Tibial artery (tissue), 4 donors: ENCODE data around the gene WFDC11.

ENCODE experiments used
- DNase-seq, 2 donors: peaks; one replicate each; pipeline ENCODE4 v3.0.0-alpha.2; 2019
- H3K27ac ChIP-seq, 2 donors: fragments of 200-600 bp; sonication (generic) in 1 of 2; 1 replicate in 1 of 2; 2 replicates in 1 of 2; pipeline ENCODE4 v1.5.1; 2018 to 2019; ENCODE audit warnings: mild to moderate bottlenecking in 1 of 2
- H3K27me3 ChIP-seq, 2 donors: fragments of 200-600 bp; sonication (generic) in 1 of 2; one replicate each; pipeline versions ENCODE4 v1.5.1 to v1.6.0; 2016 to 2019
- H3K36me3 ChIP-seq, 3 donors: fragments of 200-600 bp; sonication (generic) in 2 of 3; one replicate each; pipeline ENCODE4 v1.5.1; 2016 to 2019; ENCODE audit warnings: mild to moderate bottlenecking in 2 of 3
- H3K4me1 ChIP-seq, 4 donors: fragments of 200-600 bp; sonication (generic) in 2 of 4; 1 replicate in 3 of 4; 2 replicates in 1 of 4; pipeline ENCODE4 v1.5.1; 2016 to 2019
- H3K4me3 ChIP-seq, 2 donors: fragments of 200-600 bp; sonication (generic) in 1 of 2; 1 replicate in 1 of 2; 2 replicates in 1 of 2; pipeline ENCODE4 v1.5.1; 2018 to 2019; ENCODE audit warnings: mild to moderate bottlenecking in 2 of 2
- H3K9me3 ChIP-seq, 3 donors: fragments of 200-600 bp; sonication (generic) in 1 of 3; one replicate each; pipeline ENCODE4 v1.5.1; 2016 to 2019
- CTCF ChIP-seq, 2 experiments: fragments of 200-600 bp in 1 of 2; fragments of 450-650 bp in 1 of 2; IDR thresholded peaks; one replicate each; pipeline ENCODE4 v1.5.1; 2017 to 2019; ENCODE audit warnings: antibody characterized with exemption in 2 of 2, mild to moderate bottlenecking in 1 of 2, moderate library complexity in 1 of 2
- intact Hi-C: fragments of 100-400 bp; cut with DNase I; formaldehyde crosslinking; loops from one replicate; pipeline ENCODE4 v1.15.0; 2023; ENCODE audit warnings: low total_unique reads

WFDC11 gene

GRCh38 chr20:45629496-45630100, 40.4 kb downstream of the WFDC11 start, which contains the start of gene WFDC10A:
Gene WFDC10A, plus strand, starts transcription at chr20:45629739. Its CDS starts 75 bp downstream, at chr20:45629814.
- H3K27me3 ChIP-seq, result no peaks in the 10 kb centered on the region
- H3K9me3 ChIP-seq, result no peaks in the 10 kb centered on the region
- TF ChIP-seq CTCF (IDR thresholded peaks at IDR 0.05), result peak; percentile 36 to 46
- H3K4me3 ChIP-seq, result no peak within 1 kb of the TSS
- intact Hi-C loops, result no loop called here
- H3K36me3 ChIP-seq, result no peaks in the 10 kb centered on the region
- peaks cover 0 to 5% (median 0%) of the 10 kb centered on the region in 4 donors for H3K4me1 ChIP-seq
- no peak within 1 kb of the TSS for H3K27ac ChIP-seq
- DNase-seq, result peak; percentile 57 to 66

DNA sequence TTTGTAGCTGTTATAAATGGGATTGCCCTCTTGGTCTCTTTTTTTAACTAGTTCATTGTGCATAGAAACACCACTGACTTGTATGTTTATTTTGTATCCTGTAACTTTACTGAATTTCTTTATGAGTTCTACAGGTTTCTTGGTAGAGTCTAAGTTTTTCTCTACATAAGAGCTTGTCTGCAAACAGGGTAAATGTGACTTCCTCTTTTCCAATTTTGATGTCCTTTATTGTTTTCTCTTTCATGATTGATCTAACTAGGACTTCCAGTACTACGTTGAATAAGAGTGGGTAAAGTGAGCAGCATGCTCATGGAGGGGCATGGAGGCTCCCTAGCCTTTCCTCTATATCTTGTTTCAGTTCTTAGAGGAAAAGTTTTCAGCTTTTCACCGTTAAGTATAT, 43.5 kb downstream of the WFDC11 start:
- Histone ChIP-seq H3K4me3 (no peak overlapping the region), H3K27me3 (no peaks in the 10 kb centered on the region), H3K4me1 (peaks cover 0 to 5% (median 0%) of the 10 kb centered on the region in 4 donors), H3K9me3 (no peaks in the 10 kb centered on the region), H3K36me3 (no peaks in the 10 kb centered on the region), H3K27ac (no peak overlapping the region)
- no peak for DNase-seq
- TF ChIP-seq CTCF (IDR thresholded peaks at IDR 0.05), result no peak
- intact Hi-C loops, result no loop called here

- TF ChIP-seq CTCF (IDR thresholded peaks at IDR 0.05), result no peak
- H3K4me1 ChIP-seq, result no peaks in the 10 kb centered on the region
- no peaks in the 10 kb centered on the region for H3K36me3 ChIP-seq
- no peaks in the 10 kb centered on the region for H3K9me3 ChIP-seq
- no peak for DNase-seq
- H3K4me3 ChIP-seq, result no peak overlapping the region
- H3K27me3 ChIP-seq, result no peaks in the 10 kb centered on the region
- intact Hi-C loops, result no loop called here
- H3K27ac ChIP-seq, result no peak overlapping the region
Observed at GRCh38 chr20:45621593-45621992, 48.4 kb downstream of the WFDC11 start.

- no peak for DNase-seq
- no peaks in the 10 kb centered on the region for H3K9me3 ChIP-seq
- no peaks in the 10 kb centered on the region for H3K36me3 ChIP-seq
- no peaks in the 10 kb centered on the region for H3K4me1 ChIP-seq
- H3K27ac ChIP-seq, result no peak overlapping the region
- H3K4me3 ChIP-seq, result no peak overlapping the region
- no peak for TF ChIP-seq CTCF (IDR thresholded peaks at IDR 0.05)
- no peaks in the 10 kb centered on the region for H3K27me3 ChIP-seq
- intact Hi-C loops, result no loop called here
Observed at GRCh38 chr20:45617591-45617990, 52.4 kb downstream of the WFDC11 start.

DNA sequence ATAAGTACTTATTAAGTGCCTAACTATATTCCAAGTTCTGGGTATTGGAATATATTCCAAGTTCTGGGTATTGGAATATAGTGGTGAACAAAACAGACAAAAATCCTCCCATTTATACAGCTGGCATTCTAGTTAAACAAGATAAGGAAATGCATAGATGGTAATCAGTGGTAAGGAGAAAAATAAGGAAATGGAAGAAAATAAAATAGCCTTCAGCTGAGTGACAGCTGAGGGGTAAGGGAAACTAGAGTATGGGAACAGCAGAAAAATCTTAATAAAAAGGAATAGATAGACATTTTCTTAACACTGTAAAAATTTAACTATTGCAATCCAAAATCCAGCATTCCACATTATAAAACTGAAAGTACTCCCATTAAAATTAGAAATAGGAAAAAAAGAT, 57.7 kb downstream of the WFDC11 start:
- peaks cover 0 to 5% (median 4%) of the 10 kb centered on the region in 3 donors for H3K9me3 ChIP-seq
- no peaks in the 10 kb centered on the region for H3K4me1 ChIP-seq
- intact Hi-C loops, result no loop called here
- peaks cover 0 to 2% of the 10 kb centered on the region in 2 donors for H3K27me3 ChIP-seq
- no peak overlapping the region for H3K27ac ChIP-seq
- H3K4me3 ChIP-seq, result no peak overlapping the region
- TF ChIP-seq CTCF (IDR thresholded peaks at IDR 0.05), result no peak
- DNase-seq, result no peak
- no peaks in the 10 kb centered on the region for H3K36me3 ChIP-seq
